Activated T-helper 1 cell treated with anti-CD3 and anti-CD28 coated beads, Interleukin-12 subunit alpha, Interleukin-12 subunit beta, Interleukin-2, Interleukin-4 antibody, amounts not matched to agents 30 ng/mL and 10 ng/mL and 1 ng/mL, durations not matched to agents 14 hours and 24 hours and 36 hours (primary cell): ENCODE results near the gene CAPN11. TPM values are rescaled to one million over a fixed set of nuclear protein-coding genes. Genes with fewer than 3 reads are reported as not detected.

Experiments used
- total RNA-seq: library from RNA; stranded (reverse); gene quantifications from 2 replicates; pipeline ENCODE4 v1.2.3, GENCODE V29; 2022

The CAPN11 gene
- total RNA-seq, 1 donor from 2014 or later = not detected

Other genes starting within 250 kb of the CAPN11 start
- gene MRPL14, start 31.4 kb upstream of the CAPN11 start, total RNA-seq = 62.6 and 68.6 TPM in 2 replicates
- 17.0 and 20.7 TPM in 2 replicates for gene TMEM63B, start 31.3 kb upstream of the CAPN11 start, total RNA-seq
- not detected in 2 replicates for gene MYMX, start 58.1 kb downstream of the CAPN11 start, total RNA-seq
- gene SLC29A1, start 64.8 kb downstream of the CAPN11 start, total RNA-seq = 121 and 122 TPM in 2 replicates
- gene HSP90AB1, start 88.3 kb downstream of the CAPN11 start, total RNA-seq = 2,065 and 2,095 TPM in 2 replicates
- gene SLC35B2, start 98.7 kb downstream of the CAPN11 start, total RNA-seq = 29.2 and 30.1 TPM in 2 replicates
- 23.2 and 29.0 TPM in 2 replicates for gene NFKBIE, start 106.7 kb downstream of the CAPN11 start, total RNA-seq
- 0.29 TPM in 1 of 2 replicates, not detected in the other for gene TMEM151B, start 111.6 kb downstream of the CAPN11 start, total RNA-seq
- gene AARS2, start 154.5 kb downstream of the CAPN11 start, total RNA-seq = 22.2 and 23.0 TPM in 2 replicates
- gene SPATS1, start 183.8 kb downstream of the CAPN11 start, total RNA-seq = not detected in 2 replicates
- 28.1 and 28.4 TPM in 2 replicates for gene CDC5L, start 228.9 kb downstream of the CAPN11 start, total RNA-seq